Skeletal muscle satellite cell (primary cell): ENCODE data around the gene C19orf18.

ENCODE experiments used
- H3K27me3 ChIP-seq: 2 replicates; pipeline ENCODE4 v1.7.0; 2013; ENCODE audit warnings: low read length; ENCODE audit not compliant: control insufficient read depth, insufficient read depth
- H3K36me3 ChIP-seq: 2 replicates; pipeline ENCODE4 v1.7.0; 2013; ENCODE audit warnings: mild to moderate bottlenecking, control low read depth, low read length; ENCODE audit not compliant: insufficient read depth
- H3K4me1 ChIP-seq: 2 replicates; pipeline ENCODE4 v1.7.0; 2013; ENCODE audit warnings: low read length; ENCODE audit not compliant: control insufficient read depth, insufficient read depth
- H3K4me2 ChIP-seq: 2 replicates; pipeline ENCODE4 v1.7.0; 2013; ENCODE audit warnings: mild to moderate bottlenecking, low read length
- H3K4me3 ChIP-seq: 2 replicates; pipeline ENCODE4 v1.7.0; 2013; ENCODE audit warnings: low read length
- H3K9ac ChIP-seq: 2 replicates; pipeline ENCODE4 v1.7.0; 2013; ENCODE audit warnings: mild to moderate bottlenecking, low read depth, low read length, moderate library complexity
- H3K9me3 ChIP-seq: replicated peaks from 2 replicates; pipeline ENCODE4 v1.7.0; 2013; ENCODE audit warnings: mild to moderate bottlenecking, control low read depth, low read length

C19orf18 gene

DNA sequence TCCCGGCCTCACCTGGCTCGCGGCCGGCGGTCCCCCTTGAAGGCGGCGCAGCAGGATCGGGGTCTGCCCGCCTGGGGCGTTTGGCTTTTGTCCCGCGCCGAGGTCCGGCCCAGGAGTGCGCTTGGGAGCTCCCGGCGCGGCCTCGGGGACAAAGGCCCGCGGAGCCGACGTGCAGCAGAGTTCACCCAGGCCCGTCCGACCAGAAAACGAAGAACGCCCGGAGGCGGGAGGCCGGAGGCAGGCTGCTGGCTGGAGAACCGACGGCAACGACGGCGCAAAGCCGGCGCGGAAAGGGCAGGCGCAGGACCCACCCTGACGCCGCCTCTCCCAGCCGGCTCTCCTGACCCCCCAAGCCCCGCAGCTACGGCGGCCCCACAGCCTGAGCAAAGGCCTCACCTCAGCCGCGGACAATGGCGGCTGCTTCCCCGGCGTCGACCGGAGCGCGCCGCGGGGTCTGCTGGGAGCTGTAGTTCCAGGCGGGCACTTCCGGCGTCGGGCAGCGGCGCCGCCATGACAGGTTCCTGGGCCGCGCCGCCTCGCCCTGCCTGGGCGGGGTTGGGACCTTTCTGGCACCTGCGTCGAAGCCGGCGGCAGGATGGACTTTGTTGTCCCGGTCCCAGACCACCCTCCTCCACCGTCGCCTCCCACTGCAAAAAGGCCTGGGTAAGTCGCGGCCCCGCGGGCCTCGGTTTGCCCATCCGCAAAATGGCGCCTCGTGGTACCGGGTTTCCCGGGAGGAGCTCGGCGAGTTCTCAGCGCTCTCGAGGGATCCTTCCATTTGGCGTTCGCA, 28.2 kb upstream of the C19orf18 start, which contains the start of gene ZNF606:
Gene ZNF606, minus strand, starts transcription at position 437 of the 790 bp plus-strand sequence. CDS start 1,501 bp downstream, outside the sequence.
- Histone ChIP-seq H3K4me2 (peak within 1 kb of the TSS; percentile 84), H3K4me1 (peaks cover 4% of the 10 kb centered on the region), H3K9ac (peak within 1 kb of the TSS; percentile 99), H3K4me3 (peak within 1 kb of the TSS; percentile 98), H3K9me3 (peaks cover 57% of the 10 kb centered on the region), H3K36me3 (peaks cover 63% of the 10 kb centered on the region), H3K27me3 (no peaks in the 10 kb centered on the region)

- Histone ChIP-seq H3K4me1 (peaks cover 4% of the 10 kb centered on the region), H3K36me3 (peaks cover 64% of the 10 kb centered on the region), H3K4me2 (peak overlapping the region; percentile 84), H3K9ac (peak overlapping the region; percentile 99), H3K9me3 (peaks cover 58% of the 10 kb centered on the region), H3K4me3 (peak overlapping the region; percentile 98), H3K27me3 (no peaks in the 10 kb centered on the region)
Measured at GRCh38 chr19:58001895-58002369, 27.6 kb upstream of the C19orf18 start.

DNA sequence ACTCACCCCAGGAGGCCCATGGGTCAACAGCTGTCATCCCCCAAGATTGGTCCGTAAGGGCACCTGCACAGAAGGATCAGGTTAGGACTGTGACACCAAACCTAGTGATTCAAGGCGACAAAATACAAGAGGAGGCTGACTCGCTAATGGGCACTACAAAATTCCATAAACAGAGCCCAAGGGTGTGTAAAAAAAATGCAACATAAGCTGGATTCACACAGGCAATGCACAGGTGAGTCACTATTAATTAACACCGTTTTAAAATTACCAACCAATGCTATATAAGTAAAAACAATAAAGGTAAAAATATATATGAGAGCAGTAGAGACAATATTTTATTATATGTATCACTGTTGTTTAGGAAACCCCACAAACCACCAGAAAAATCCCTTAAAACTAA, 26.3 kb upstream of the C19orf18 start:
- H3K9ac ChIP-seq = no peak overlapping the region
- peaks cover 4% of the 10 kb centered on the region for H3K4me1 ChIP-seq
- H3K9me3 ChIP-seq = peaks cover 58% of the 10 kb centered on the region
- peaks cover 61% of the 10 kb centered on the region for H3K36me3 ChIP-seq
- H3K27me3 ChIP-seq = no peaks in the 10 kb centered on the region
- H3K4me3 ChIP-seq = peak overlapping the region; percentile 98
- no peak overlapping the region for H3K4me2 ChIP-seq

GRCh38 chr19:57992841-57993240, 18.5 kb upstream of the C19orf18 start:
- H3K4me3 ChIP-seq = no peak overlapping the region
- no peaks in the 10 kb centered on the region for H3K4me1 ChIP-seq
- no peak overlapping the region for H3K9ac ChIP-seq
- peaks cover 46% of the 10 kb centered on the region for H3K9me3 ChIP-seq
- no peak overlapping the region for H3K4me2 ChIP-seq
- H3K36me3 ChIP-seq = peaks cover 68% of the 10 kb centered on the region
- H3K27me3 ChIP-seq = no peaks in the 10 kb centered on the region

- Histone ChIP-seq H3K4me1 (no peaks in the 10 kb centered on the region), H3K9ac (no peak overlapping the region), H3K9me3 (peaks cover 92% of the 10 kb centered on the region), H3K27me3 (no peaks in the 10 kb centered on the region), H3K4me3 (no peak overlapping the region), H3K36me3 (peaks cover 79% of the 10 kb centered on the region), H3K4me2 (no peak overlapping the region)
Measured at GRCh38 chr19:57978586-57979289, 4.4 kb upstream of the C19orf18 start.

DNA sequence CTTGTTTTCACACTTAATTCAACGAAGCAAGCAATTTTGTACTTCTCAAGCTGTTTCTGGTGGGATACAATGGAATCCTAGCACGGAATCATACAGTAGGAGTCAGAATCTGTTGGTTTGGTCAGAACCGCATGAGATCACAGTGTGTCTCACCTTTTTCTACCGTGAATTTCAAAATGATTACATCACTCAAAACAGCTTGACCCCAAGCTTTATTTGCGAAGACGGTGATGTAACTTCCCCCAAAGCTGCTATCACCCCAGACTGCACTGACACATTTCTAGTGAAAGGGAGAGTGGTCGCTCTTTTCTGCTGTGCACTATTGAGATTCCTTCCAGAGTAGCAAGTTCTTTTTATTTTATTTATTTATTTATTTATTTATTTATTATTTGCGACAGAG, 9.6 kb downstream of the C19orf18 start:
- Histone ChIP-seq H3K4me1 (no peaks in the 10 kb centered on the region), H3K36me3 (no peaks in the 10 kb centered on the region), H3K9ac (no peak overlapping the region), H3K4me3 (no peak overlapping the region), H3K27me3 (no peaks in the 10 kb centered on the region), H3K9me3 (peaks cover 25% of the 10 kb centered on the region), H3K4me2 (no peak overlapping the region)

GRCh38 chr19:57961785-57962184, 12.5 kb downstream of the C19orf18 start:
- Histone ChIP-seq H3K4me1 (no peaks in the 10 kb centered on the region), H3K36me3 (no peaks in the 10 kb centered on the region), H3K4me3 (no peak overlapping the region), H3K9ac (no peak overlapping the region), H3K4me2 (no peak overlapping the region), H3K9me3 (peaks cover 13% of the 10 kb centered on the region), H3K27me3 (no peaks in the 10 kb centered on the region)

DNA sequence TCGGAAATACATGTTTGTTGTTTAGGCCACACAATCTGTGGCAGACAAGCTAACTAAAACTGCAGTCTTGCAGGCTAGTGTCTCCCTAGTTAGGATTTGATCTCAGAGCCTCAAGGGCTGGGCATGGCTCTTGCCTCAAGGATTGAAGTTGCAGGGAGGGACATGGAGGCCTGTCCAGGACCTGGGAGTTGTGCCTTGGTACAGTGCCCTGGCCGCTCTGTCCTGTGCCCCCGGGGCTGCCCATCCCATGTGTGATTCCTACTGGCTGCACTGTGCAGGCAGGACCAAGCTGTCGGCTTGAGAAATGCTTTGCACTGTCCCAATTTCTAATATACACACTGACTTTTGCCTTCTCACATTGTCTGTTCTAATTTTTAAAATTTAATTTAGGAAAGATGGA, 19.3 kb downstream of the C19orf18 start:
- Histone ChIP-seq H3K4me2 (no peak overlapping the region), H3K4me3 (no peak overlapping the region), H3K36me3 (no peaks in the 10 kb centered on the region), H3K4me1 (no peaks in the 10 kb centered on the region), H3K9me3 (peaks cover 6% of the 10 kb centered on the region), H3K27me3 (no peaks in the 10 kb centered on the region), H3K9ac (no peak overlapping the region)

DNA sequence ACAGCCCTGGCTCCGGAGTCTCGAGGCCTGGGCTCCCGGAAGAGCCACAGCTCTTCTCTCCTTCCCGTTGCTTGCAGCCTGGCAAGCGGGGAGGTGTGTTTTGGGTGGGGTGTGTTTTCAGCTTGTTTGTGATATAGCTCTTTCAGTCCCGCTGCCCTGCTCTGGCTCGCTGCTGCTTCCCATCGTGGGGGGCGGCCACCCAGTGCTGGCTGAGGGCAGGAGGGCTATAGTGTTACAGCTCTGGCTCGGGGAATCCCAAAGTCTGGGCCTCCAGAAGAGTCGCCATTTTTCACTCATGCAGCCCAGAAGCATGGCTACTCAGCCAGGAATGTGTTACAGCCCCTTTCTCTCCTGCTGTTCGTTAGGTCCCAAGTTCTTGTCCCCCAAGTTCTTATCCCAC, 24.6 kb downstream of the C19orf18 start:
- peaks cover 16% of the 10 kb centered on the region for H3K9me3 ChIP-seq
- H3K4me2 ChIP-seq = no peak overlapping the region
- H3K4me3 ChIP-seq = no peak overlapping the region
- no peaks in the 10 kb centered on the region for H3K36me3 ChIP-seq
- no peak overlapping the region for H3K9ac ChIP-seq
- H3K27me3 ChIP-seq = no peaks in the 10 kb centered on the region
- H3K4me1 ChIP-seq = peaks cover 8% of the 10 kb centered on the region

- Histone ChIP-seq H3K9me3 (peaks cover 16% of the 10 kb centered on the region), H3K9ac (no peak overlapping the region), H3K4me3 (no peak overlapping the region), H3K4me2 (no peak overlapping the region), H3K36me3 (no peaks in the 10 kb centered on the region), H3K4me1 (peaks cover 8% of the 10 kb centered on the region), H3K27me3 (no peaks in the 10 kb centered on the region)
Measured at GRCh38 chr19:57949296-57949695, 25.0 kb downstream of the C19orf18 start.

GRCh38 chr19:57947419-57948134, 26.8 kb downstream of the C19orf18 start, which contains the start of gene ZNF256:
Gene ZNF256 (minus strand): TSS chr19:57947706. CDS start chr19:57947474, 232 bp downstream.
- Histone ChIP-seq H3K9me3 (peaks cover 14% of the 10 kb centered on the region), H3K36me3 (peaks cover 11% of the 10 kb centered on the region), H3K27me3 (no peaks in the 10 kb centered on the region), H3K4me2 (peak within 1 kb of the TSS; percentile 85), H3K9ac (peak within 1 kb of the TSS; percentile 90), H3K4me3 (peak within 1 kb of the TSS; percentile 81), H3K4me1 (peaks cover 8% of the 10 kb centered on the region)
